HG03520 (cell line): ENCODE measurements around the gene CBLB.
"Not testable (repeated sequence)": the region's sequence is repeated elsewhere in the genome, so short reads cannot be mapped to it uniquely, and the experiment has no call there.

Experiments
- ATAC-seq: cut with Tn5 transposase; IDR thresholded peaks from one replicate; pipeline ENCODE4 v1.9.1; 2021; ENCODE audit warnings: mild to moderate bottlenecking, moderate library complexity; ENCODE audit not compliant: unreplicated experiment

The CBLB gene

DNA sequence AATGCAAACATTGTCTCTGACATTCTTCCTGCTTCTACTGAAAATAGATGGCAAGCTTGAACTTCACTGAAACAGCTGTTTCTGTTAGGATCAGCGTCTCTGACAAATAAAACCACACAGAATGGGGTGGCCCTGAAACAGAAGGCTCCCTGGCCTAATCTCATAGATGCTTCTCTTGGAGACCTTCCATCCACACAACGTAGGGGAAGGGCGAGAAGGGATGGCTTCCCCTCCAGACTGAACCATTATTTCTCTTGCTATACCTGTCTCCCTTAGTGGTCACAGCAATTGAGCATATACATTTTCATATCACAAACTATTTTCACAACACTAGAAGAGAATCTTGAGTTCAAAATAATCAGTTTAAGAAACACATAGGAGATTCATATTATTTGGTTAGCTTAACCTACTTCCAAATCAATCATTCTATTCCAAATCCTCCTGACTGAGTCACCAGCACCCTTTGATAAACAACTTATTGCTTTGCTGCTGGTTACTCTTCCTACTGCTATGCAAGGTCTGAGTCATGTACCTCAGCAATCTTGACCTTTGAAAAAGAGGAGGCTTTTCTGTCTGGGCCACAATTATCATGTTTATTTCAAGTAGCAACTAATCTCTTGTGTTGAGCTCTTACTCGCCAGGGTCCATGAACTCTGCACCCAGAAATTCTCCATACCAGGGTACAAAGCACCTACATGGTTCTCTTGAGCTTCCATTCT is 45.5 kb downstream of the CBLB start:
- no peak for ATAC-seq

DNA sequence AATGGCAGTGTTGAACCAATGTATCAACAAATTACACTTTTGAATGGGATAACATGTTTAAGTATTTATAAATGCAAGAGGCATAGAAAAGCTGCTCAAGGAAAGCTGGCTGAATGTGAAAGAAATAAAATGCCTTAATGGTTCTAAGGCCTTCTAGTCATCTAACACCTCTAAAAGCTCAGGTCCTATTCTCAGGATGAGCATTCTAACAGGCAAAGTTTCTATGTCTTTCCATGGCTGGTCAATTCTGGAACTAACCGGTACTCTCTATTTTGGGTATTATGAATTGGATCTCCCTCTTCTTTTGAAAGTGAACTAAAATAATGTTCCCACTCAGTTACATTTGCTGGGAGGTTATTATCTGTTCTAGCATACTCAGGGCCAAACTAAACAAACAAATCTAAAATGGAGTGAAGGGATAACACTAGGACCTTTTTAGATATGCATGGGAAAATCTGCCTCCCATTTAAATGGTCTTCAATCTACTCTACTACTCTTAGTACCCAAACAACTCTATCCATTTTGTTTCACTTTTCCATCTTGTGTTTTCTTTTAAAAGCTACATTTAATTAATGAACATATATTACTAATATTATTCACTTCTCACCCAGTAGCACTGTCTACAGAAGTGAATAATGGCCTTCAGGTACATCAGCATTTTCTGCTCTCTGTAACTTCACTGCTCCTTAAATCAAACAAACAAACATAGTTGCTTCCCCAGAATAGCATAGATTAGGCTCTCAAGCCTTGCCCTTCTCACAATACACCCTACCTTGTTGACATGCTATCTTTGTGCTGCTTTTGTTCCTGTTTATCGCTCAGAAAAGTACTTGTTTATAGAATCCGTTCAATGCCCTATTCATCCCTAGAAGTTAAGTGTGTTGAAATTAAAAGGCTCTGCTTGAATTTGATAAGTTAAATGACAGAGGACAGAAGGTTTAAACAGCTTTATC is 46.4 kb downstream of the CBLB start:
- no peak for ATAC-seq

DNA sequence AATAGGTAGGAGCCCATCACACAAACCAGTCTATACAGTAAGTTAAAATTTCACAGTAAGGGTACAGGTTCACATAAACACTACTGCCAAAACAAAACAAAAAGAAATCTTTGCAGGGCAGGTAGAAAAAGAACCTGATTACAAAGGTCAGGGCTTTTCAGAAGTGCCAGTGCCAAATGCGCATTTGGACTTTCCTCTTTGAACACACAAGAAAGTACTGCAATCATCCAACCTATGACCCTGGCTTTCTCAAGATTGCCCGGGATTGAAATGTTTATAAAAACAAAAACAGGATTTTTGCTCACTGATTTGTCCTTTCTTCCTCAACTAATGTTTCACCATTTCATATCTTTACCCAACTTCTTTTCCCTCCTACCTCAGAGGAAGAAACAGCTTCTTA is 47.4 kb downstream of the CBLB start:
- ATAC-seq = no peak

DNA sequence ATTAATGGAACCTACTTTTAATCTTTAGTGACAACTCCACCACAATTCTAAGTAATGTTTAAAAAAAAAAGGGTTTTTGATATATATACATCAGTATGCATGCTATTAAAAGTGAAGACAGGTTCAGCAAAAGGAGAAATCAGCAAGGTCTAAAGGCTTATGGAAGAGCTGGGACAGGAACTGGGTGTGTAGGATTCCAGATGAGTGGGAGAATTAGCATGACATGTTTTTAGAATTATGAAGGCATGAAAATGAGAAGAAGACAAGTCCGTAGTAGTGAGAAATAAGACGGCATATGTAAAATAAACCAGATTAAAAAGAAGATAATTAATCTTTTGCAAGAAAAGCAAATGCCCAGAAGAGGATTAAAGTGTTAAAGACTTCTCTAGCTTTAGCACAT is 52.0 kb downstream of the CBLB start:
- ATAC-seq = no peak

DNA sequence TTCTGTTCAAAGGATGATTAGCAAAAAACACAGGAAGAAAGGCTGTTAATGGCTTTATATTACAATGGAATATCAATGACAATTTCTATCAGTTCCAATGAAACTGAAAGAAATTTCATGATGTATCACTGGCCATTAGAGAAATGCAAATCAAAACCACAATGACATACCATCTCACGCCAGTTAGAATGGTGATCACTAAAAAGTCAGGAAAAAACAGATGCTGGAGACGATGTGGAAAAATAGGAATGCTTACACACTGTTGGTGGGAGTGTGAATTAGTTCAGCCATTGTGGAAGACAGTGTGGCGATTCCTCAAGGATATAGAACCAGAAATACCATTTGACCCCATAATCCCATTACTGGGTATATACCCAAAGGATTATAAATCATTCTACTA is 53.5 kb downstream of the CBLB start:
- not testable (repeated sequence) for ATAC-seq

DNA sequence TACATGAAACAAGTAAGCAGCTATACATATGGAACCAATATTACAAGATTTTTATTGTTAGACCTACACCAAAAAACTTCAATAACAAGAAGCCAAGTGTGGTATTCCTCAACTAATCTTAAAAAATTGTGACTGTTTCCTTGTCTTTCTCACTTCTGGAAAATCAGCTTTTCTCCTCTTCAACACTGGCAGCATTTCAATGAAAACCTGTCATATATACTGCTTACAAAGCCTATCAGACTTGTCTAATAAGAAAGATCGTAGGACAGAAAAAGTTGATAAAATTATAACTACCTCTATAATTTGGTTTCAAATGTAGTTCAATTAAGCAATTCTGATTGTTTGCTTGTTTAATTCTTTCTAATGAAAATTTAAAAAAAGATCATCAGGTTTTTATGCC is 55.1 kb downstream of the CBLB start:
- no peak for ATAC-seq

DNA sequence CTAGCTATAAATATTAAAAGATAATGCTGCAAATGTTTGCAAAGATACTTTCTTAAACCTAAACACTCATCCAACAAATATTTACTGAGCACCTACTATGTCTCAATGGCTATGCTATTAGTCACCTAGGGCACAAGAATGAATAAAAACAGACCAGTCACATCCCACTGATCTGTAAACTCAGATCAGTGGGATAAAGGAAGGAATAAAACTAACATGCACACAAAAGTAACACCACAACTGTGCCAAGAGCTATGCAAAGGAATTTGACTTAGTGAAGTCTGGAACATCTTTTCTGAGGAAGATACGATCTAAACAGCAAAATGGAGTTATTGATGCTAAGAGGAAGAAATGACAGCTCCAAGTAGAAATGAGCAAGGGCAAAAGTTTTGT is 56.6 kb downstream of the CBLB start:
- no peak for ATAC-seq

DNA sequence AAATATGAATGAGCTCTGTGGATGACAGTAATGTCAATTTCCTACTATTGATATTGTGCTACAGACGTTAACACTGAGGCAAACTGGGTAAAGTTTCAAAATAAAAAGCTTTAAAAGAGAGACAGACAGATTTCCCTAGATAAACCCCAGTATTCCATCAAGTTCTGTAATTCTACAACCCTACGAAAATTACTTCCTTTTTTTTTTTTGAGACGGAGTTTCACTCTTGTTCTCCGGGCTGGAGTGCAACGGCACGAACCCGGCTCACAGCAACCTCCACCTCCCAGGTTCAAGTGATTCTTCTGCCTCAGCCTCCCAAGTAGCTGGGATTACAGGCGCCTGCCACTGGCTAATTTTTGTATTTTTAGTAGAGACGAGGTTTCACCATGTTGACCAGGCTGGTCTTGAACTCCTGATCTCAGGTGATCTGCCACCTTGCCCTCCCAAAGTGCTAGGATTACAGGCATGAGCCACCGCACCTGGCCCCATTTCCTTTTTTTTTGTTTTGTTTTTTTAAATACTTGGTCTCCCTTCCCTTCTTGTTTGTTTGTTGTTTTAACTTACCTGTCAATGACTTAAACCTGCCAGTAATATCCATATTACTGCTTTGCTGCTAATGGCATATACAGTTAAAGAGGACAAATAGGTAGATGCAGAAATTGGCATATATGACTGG is 57.2 kb downstream of the CBLB start:
- ATAC-seq = no peak

DNA sequence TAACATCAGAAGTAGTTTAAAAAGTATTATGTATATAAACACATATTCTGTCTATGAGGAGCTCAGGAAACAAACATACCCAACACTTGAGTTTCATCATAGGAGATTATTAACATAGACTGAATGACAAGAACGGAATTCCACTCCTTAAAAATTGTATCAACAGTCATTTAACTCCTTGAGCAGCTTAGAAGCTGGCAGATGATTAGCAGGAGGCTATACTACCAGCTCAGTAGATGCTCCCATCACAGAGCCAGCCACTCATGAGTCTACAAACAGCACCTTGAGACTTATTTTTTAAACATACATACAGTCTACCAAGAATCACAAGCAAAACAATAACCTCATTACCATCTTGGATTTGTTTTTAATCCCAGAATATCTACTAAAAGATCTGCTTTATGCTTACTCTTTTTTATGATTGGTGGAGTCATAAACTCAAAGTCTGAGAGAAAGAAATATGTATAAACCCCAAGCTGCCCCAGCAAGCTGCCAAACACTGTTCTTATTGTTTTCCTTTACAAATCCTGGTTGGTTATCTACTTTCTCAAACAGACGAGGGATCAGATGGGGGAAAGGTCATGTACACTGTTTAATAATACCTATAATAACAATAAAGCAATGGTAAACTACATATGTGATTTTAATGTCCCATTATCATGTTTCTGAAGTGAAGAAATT is 59.5 kb downstream of the CBLB start:
- no peak for ATAC-seq

DNA sequence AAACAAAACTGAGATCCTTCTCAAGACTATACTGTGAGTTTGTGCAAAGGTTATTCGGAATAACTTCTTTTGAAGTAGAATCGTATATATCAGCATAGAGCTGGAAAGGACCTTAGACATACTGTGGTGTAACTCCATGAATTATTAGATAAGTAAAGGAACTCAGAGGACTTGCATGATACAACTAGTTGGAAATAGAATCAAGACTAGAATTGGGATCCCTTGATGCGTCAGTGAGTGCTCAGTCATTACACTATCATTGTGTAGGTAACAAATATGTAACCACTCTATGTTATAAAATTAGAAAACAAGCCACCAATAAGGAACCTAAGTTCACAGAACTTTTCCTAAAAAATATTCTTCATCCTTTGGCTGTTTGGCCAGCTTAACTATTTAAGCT is 61.1 kb downstream of the CBLB start:
- ATAC-seq = no peak

DNA sequence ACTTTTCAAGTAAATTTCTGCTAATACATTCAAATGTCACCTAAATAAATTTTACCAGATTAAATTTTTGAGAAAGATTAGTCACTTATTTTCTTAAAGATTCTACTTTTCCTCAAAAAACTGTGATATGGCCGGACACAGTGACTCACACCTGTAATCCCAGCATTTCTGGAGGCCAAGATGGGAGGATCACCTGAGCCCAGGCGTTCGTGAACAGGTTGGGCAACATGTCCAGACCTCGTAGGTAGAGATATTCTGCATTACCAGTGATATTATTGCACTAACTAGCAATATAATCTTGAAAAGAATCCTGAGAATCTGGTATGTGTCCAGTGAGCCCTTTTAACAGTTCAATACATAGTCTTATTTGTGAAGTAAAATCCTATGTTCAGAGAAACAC is 61.7 kb downstream of the CBLB start:
- ATAC-seq = no peak

DNA sequence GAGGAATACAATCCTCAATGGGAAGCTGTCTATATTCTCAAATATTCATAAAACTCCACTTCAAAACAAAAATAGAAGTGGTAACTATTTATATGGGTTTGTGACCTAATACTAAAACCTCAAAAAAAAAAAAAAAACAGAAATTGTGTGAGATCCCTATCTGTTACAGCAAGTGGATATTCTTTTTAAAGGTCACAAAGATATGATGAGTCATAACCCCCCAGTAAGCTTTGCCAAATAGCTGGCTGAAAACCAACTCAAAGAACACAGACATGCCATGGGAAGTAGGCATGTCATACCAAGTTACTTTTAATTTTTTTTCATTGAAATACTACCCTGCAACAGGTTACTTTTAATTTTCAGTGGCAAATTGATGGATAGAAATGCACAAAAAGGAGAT is 62.5 kb downstream of the CBLB start:
- no peak for ATAC-seq

DNA sequence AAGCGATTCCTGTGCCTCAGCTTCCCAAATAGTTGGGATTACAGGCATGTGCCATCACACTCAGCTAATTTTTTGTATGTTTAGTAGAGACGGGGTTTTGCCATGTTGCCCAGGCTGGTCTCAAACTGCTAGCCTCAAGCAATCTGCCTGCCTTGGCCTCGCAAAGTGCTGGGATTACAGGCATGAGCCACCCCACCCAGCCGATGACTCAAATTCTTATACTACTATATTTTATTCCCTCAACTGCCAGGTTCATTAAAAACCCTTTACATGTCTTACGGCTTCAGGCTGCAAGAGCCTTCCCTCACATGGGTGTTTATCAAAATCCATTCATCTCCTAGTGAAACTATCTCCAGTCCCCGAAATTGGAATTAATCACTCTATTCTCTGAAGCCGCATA is 63.4 kb downstream of the CBLB start:
- ATAC-seq = no peak

DNA sequence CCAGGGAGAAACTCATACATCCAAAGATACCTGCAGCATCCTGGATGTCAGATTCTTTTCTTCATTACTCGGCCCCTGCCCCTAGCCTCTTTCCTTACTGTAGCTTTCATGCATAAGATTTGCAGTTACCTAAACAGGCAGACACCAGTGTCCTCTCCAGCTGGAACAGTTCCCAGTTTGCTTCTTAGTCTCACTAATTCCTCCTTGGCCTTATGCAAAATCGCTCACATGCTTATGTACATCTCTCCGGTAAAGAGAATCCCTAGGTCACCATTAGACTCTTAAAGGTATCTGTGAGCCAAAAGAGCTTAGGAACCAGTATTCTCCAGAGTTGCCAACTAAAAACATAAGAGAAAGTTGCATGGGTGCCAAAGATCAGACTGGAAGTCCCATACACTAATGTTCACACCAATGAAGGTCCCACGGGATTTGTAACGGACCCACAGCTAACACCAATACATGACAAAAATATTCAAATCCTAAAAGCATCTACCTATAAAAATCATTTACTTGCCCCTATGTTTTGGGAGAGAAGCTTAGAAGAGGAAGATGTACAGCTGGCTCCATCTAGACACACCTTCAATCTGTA is 66.6 kb downstream of the CBLB start:
- no peak for ATAC-seq

DNA sequence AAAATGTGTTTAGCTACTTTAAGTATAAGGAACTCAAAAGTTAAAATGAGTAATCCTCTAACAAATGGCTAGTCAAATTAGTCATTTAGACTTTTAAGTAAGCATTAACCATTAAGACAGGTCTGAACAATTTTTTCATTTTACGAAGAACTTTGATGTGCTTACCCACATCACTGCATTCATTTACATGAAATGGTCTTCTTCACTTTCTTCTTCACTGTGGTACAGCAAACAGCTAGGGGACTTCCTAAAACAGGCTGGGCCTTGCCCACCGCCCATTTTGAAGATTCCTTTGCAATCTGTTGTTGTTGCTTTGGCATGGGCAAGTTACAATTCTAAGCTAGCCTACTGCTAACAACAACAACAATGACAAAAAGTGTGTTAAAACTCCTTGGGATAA is 67.4 kb downstream of the CBLB start:
- no peak for ATAC-seq

DNA sequence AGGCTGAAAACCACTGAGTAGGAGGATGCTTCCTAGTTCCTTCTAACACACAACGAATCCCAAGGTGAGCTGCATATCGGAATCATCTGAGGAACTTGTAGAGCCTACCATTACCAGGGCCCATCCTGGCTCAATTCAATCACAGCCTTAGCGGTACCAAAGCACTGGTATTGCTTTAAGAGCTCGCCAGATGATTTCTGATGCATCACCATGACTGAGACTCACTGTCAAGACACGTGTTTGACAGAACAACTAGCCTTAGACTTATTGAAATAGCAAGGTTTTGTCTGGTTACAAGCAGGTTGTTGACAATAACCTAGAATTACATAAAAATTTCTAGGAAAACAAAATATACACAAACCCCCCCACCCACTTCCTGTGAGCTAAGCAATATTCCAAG is 68.5 kb downstream of the CBLB start:
- ATAC-seq = no peak

DNA sequence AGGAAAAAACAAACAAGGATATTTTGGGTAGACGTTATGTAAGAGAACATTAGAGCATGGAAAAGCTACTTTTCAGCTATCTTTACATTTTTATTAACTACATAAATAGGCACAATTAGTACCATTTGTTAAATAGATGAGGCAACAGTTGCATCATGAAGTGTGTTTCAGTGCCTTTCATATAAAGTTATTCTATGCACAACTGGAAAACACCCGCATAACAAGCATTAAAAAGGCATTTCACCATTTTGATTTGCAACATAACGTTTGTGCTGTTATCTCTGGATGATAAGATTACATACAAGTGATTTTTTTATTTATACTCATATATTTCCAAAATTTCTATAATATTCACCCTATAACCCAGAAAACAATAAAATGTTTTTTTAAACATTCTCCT is 69.5 kb downstream of the CBLB start:
- no peak for ATAC-seq

DNA sequence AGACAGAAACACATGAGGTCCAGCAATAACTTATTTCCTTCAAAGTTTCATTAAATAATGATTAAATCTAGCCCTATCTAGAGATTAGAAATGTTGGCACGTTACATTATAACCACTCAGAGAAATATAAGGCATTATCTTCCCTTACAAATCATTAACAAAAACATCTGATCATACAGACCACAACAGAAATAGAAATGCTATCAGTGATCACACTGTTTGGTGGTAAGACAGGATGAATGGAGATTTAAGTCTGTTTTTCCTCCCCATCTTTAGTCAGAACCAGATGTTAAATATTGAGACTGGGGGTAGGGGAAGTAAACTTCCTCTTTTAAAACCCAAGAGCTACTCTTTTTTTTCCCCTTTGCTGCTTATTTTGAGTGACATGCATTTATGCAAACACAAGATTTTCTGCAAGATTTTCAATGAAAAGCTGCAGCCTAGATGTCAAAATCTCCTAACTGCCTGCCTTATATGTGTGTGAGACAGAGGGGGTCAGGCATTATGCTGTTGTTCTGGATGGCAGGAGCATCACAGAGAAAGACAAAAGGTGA is 70.4 kb downstream of the CBLB start:
- peak; percentile 81 for ATAC-seq

DNA sequence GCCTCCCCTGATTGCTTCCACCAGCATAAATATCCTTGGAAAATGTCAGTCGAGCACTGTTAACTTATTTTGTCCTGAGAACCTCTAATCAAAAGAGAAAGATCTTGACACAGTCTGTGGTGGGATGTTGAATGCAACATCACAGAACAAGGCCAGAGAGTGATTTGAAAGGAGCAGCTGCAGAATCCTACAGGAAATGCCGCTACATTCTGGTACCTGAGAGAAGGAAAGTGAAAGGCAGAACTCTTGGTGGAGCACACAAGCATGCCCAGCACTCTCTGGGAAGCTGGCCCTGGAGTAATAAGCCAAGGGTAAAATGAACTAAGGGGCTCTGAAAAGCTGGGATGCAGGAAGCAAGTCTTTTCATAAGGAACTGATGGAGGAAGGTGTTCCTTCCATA is 75.8 kb downstream of the CBLB start:
- no peak for ATAC-seq
